Panc1 (cell line): ENCODE measurements around the gene CAPS. TPM values are rescaled to one million over a fixed set of nuclear protein-coding genes. Genes with fewer than 3 reads are reported as not detected.

Experiments used
- ATAC-seq: fragments of 200-7000 bp; cut with Tn5 transposase; 2 replicates; pipeline ENCODE4 v1.9.1; 2020; ENCODE audit warnings: mild to moderate bottlenecking, moderate library complexity
- BruUV-seq: library from RNA; stranded (reverse); fragments of 400-500 nt; replicated peaks from 2 replicates; lab custom pipeline; 2021; lab: Mats Ljungman, UMichigan
- CTCF ChIA-PET: fragments of 300-600 bp; sonication (Branson Sonifier 250); formaldehyde crosslinking; loops from one replicate; lab custom pipeline; 2022; ENCODE audit warnings: antibody characterized with exemption; lab: Charles Lee
- POLR2A ChIA-PET: fragments of 300-600 bp; sonication (Branson Sonifier 250); formaldehyde crosslinking; loops from one replicate; lab custom pipeline; 2022; ENCODE audit warnings: antibody characterized with exemption; lab: Charles Lee
- DNase-seq: peaks from one replicate; pipeline ENCODE4 v3.0.0-alpha.2; 2010; ENCODE audit warnings: low read depth, low spot score
- H3K27ac ChIP-seq: 2 replicates; pipeline ENCODE4 v1.5.1; 2011; ENCODE audit warnings: mild to moderate bottlenecking, low read length, inconsistent platforms
- H3K27me3 ChIP-seq: fragments of 200-500 bp; sonication (Bioruptor generic); 2 replicates; pipeline ENCODE4 v1.6.0; 2014; ENCODE audit warnings: low read length, inconsistent platforms; ENCODE audit not compliant: control insufficient read depth, insufficient read depth
- H3K36me3 ChIP-seq: fragments of 200-500 bp; sonication (Bioruptor generic); 2 replicates; pipeline ENCODE4 v1.5.1; 2014; ENCODE audit warnings: inconsistent platforms, mild to moderate bottlenecking, low read length, moderate library complexity; ENCODE audit not compliant: control insufficient read depth, insufficient read depth
- H3K4me1 ChIP-seq: 2 replicates; pipeline ENCODE4 v1.5.1; 2011; ENCODE audit warnings: inconsistent platforms, mild to moderate bottlenecking, low read length, moderate library complexity; ENCODE audit not compliant: control insufficient read depth, insufficient read depth
- H3K4me3 ChIP-seq, 2 experiments: 2 replicates each; pipeline ENCODE4 v1.5.1; 2011 to 2012; ENCODE audit warnings: low read depth in 2 of 2, low read length in 2 of 2, mild to moderate bottlenecking in 2 of 2, inconsistent platforms in 1 of 2, moderate library complexity in 1 of 2
- H3K9me3 ChIP-seq: fragments of 200-500 bp; sonication (Bioruptor generic); 2 replicates; pipeline ENCODE4 v1.5.1; 2014; ENCODE audit warnings: low read depth, mild to moderate bottlenecking, inconsistent platforms, low read length, moderate library complexity; ENCODE audit not compliant: control insufficient read depth, insufficient read depth
- CTCF ChIP-seq: fragments of 450-650 bp; IDR thresholded peaks from 2 replicates; pipeline ENCODE4 v1.5.1; 2017; ENCODE audit warnings: mild to moderate bottlenecking
- POLR2AphosphoS5 ChIP-seq: IDR thresholded peaks from 2 replicates; pipeline ENCODE4 v1.6.1; 2012; ENCODE audit warnings: mild to moderate bottlenecking, low read depth, low read length, moderate library complexity
- SIN3A ChIP-seq: IDR thresholded peaks from 2 replicates; pipeline ENCODE4 v1.6.1; 2012; ENCODE audit warnings: low read depth, mild to moderate bottlenecking, low read length, moderate library complexity, borderline replicate concordance; ENCODE audit not compliant: insufficient read depth
- TCF7L2 ChIP-seq: IDR thresholded peaks from 2 replicates; pipeline ENCODE4 v1.6.1; 2011; ENCODE audit warnings: mild to moderate bottlenecking, low read depth, low read length, inconsistent platforms
- in situ Hi-C: cut with HindIII; loops from 2 replicates; pipeline ENCODE4 v1.10.0; 2016; ENCODE audit warnings: low sequenced_read_pairs, low pct_unique_long_range_greater_than_20kb
- intact Hi-C: fragments of 100-400 bp; cut with micrococcal nuclease; formaldehyde crosslinking; loops from one replicate; pipeline ENCODE4 v1.10.0; 2022; ENCODE audit not compliant: unreplicated experiment
- total RNA-seq: library from RNA; stranded (reverse); gene quantifications from one replicate; pipeline ENCODE4 v1.2.1, GENCODE V29; 2021; ENCODE audit not compliant: unreplicated experiment
- TF ChIP-seq, protein P1 (sequence below), 2 experiments: IDR thresholded peaks; 2 replicates each; pipeline ENCODE4 v1.6.1; 2011 to 2012; ENCODE audit warnings: low read depth in 2 of 2, control low read depth in 1 of 2, low read length in 1 of 2, mild to moderate bottlenecking in 1 of 2, moderate library complexity in 1 of 2; ENCODE audit not compliant: insufficient read depth in 1 of 2

The CAPS gene
- total RNA-seq, 1 experiment from 2014 or later, result 9.2 TPM

- peaks cover 2% of the 10 kb centered on the region; the same call in 1 of the 2 replicates for H3K4me1 ChIP-seq
- no peaks in the 10 kb centered on the region for H3K36me3 ChIP-seq
- ChIA-PET POLR2A (no interaction called here), CTCF (no interaction called here)
- H3K27me3 ChIP-seq, result no peaks in the 10 kb centered on the region
- intact Hi-C loops, result no loop called here
- H3K4me3 ChIP-seq, result no peak overlapping the region
- no peaks in the 10 kb centered on the region for H3K9me3 ChIP-seq
- H3K27ac ChIP-seq, result no peak overlapping the region
- TF ChIP-seq CTCF (no peak), SIN3A (no peak), TCF7L2 (no peak), POLR2AphosphoS5 (no peak)
- TF ChIP-seq, protein P1, sequence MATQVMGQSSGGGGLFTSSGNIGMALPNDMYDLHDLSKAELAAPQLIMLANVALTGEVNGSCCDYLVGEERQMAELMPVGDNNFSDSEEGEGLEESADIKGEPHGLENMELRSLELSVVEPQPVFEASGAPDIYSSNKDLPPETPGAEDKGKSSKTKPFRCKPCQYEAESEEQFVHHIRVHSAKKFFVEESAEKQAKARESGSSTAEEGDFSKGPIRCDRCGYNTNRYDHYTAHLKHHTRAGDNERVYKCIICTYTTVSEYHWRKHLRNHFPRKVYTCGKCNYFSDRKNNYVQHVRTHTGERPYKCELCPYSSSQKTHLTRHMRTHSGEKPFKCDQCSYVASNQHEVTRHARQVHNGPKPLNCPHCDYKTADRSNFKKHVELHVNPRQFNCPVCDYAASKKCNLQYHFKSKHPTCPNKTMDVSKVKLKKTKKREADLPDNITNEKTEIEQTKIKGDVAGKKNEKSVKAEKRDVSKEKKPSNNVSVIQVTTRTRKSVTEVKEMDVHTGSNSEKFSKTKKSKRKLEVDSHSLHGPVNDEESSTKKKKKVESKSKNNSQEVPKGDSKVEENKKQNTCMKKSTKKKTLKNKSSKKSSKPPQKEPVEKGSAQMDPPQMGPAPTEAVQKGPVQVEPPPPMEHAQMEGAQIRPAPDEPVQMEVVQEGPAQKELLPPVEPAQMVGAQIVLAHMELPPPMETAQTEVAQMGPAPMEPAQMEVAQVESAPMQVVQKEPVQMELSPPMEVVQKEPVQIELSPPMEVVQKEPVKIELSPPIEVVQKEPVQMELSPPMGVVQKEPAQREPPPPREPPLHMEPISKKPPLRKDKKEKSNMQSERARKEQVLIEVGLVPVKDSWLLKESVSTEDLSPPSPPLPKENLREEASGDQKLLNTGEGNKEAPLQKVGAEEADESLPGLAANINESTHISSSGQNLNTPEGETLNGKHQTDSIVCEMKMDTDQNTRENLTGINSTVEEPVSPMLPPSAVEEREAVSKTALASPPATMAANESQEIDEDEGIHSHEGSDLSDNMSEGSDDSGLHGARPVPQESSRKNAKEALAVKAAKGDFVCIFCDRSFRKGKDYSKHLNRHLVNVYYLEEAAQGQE (IDR thresholded peaks at IDR 0.05; ENCODE audit: insufficient read depth in 1 of 2, low read depth in 2 of 2, low read length in 1 of 2), result no peak
- no TSS peak for BruUV-seq
- in situ Hi-C loops, result no loop called here
- DNase-seq (no peak), ATAC-seq (no peak)
Observed at GRCh38 chr19:5908773-5909442, 5.1 kb upstream of the CAPS start.

DNA sequence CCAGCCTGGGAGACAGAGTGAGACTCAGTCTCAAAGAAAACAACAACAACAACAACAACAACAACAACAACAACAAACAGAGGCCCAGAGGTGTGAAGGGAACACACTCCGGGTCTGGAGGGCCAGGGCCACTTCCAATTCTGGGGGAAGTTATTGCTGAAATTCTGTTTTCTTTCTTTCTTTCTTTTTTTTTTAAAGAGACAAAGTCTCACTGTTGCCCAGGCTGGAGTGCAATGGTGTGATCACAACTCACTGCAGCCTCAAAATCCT lies 3.5 kb upstream of the CAPS start:
- Histone ChIP-seq H3K4me1 (peaks cover 7% of the 10 kb centered on the region), H3K9me3 (no peaks in the 10 kb centered on the region), H3K27ac (no peak overlapping the region), H3K4me3 (no peak overlapping the region), H3K27me3 (no peaks in the 10 kb centered on the region), H3K36me3 (no peaks in the 10 kb centered on the region)
- ATAC-seq (no peak), DNase-seq (no peak)
- CTCF ChIA-PET, result no interaction called here
- no TSS peak for BruUV-seq
- no peak for TF ChIP-seq TCF7L2
- TF ChIP-seq, protein P1 (IDR thresholded peaks at IDR 0.05; ENCODE audit: insufficient read depth in 1 of 2, low read depth in 2 of 2, low read length in 1 of 2), result no peak
- TF ChIP-seq CTCF, result no peak
- TF ChIP-seq SIN3A, result no peak
- no peak for TF ChIP-seq POLR2AphosphoS5
- POLR2A ChIA-PET, result no interaction called here
- in situ Hi-C loops (no loop called here), intact Hi-C loops (no loop called here)
